NCI-H1417 (cell line): ENCODE data around the gene GRSF1.
"Not testable (repeated sequence)": the region's sequence is repeated elsewhere in the genome, so short reads cannot be mapped to it uniquely, and the experiment has no call there.

Experiments
- DNase-seq, 3 experiments: peaks; one replicate each; lab custom pipeline; 2025; lab: John Stamatoyannopoulos, UW

GRSF1 gene

GRCh38 chr4:70839589-70840093 lies at the start of gene GRSF1:
Gene GRSF1, minus strand, starts transcription at chr4:70839890. Its CDS starts 63 bp downstream, at chr4:70839827.
- DNase-seq, result peak; percentile 93

GRCh38 chr4:70885174-70885573 lies 45.5 kb upstream of the GRSF1 start:
- DNase-seq, result peak in 1 of 3 experiments; percentile 2

DNA sequence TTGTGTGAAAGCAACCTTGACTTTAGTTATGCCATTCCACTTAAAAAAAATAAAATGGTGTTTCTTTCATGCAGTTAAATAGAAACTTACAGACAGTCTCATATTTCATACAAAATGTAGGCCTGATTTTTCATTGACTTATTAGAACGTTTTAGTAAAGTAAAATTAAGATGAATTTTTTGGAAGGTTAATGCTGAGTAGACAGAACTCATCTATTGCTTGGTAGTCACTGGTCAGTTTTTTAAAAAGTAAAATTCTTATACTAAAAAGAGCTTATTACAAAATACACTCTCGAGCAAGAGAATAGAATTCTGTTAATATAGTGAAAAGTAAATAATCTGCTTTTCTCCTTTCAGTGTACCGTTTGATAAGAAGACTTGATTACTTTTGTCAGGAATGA lies 41.0 kb upstream of the GRSF1 start:
- no peak for DNase-seq

- no peak for DNase-seq
Observed at GRCh38 chr4:70877556-70877955, 37.9 kb upstream of the GRSF1 start.

DNA sequence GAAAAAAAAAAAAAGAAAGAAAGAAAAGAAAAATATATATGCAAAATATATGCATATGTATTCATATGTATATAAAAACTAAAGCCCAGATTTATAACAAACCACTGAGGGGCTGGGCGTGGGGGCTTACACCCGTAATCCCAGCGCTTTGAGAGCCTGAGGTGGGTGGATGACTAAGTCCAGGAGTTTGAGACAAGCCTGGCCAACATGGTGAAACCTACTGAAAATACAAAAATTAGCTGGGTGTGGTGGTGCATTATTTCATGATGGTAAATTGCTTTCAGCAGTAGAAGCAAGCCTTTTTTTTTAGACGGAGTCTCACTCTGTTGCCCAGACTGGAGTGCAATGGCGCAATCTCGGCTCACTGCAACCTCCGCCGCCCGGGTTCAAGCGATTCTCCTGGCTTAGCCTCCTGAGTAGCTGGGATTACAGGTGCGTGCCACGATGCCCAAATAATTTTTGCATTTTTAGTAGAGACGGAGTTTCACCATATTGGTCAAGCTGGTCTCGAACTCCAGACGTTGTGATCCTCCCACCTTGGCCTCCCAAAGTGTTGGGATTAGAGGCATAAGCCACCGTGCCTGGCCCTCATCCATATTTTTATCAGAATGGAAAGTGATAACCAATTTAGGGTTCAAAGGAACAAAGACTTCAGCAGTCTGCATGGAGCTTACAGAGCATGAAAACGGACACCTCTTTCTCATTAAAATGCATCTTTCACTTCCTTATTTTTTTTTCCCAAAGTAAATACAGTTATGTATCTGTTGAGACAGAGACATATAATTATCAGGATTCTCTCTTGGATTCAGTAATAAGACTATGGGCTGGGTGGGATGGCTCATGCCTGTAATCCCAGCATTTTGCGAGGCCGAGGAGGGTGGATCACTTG lies 34.8 kb upstream of the GRSF1 start:
- no peak for DNase-seq

DNA sequence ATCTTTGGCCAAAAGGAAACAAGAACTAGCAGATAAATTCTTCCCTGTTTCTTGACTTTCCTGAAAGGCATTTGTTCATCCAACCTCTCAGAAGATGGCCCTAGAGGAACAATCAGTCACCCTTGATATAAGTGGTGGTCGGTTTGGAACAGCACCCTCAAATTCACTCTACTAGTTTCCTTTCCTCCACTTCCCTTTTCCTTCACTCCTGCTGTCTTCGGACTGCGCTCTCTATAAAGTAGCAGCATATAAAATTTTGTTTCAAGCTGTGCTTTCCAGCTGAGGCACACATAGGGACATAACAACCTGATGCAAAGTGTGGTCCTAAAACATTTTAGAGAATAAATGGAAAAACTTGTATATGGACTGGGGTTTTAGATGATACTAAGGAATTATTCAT lies 33.5 kb upstream of the GRSF1 start:
- DNase-seq, result no peak

DNA sequence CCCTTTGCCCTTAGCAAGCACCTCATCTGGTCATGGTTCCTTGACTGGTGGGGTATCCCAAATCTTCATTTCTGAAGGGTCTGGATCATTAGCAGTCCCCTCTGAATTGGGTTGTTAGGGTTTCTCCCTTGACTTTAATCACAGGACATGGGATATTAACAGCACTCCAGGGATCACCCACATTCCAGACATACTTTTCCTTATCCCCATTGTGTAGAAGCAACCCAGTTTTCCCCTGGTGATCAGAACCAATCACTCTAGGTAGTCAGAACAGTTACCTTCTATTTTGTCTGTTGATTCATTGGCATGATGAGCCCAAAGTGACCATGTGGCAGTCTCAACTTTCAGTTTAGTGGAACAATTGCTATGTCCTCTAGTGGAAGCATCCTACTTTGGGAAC lies 29.1 kb upstream of the GRSF1 start:
- no peak for DNase-seq

DNA sequence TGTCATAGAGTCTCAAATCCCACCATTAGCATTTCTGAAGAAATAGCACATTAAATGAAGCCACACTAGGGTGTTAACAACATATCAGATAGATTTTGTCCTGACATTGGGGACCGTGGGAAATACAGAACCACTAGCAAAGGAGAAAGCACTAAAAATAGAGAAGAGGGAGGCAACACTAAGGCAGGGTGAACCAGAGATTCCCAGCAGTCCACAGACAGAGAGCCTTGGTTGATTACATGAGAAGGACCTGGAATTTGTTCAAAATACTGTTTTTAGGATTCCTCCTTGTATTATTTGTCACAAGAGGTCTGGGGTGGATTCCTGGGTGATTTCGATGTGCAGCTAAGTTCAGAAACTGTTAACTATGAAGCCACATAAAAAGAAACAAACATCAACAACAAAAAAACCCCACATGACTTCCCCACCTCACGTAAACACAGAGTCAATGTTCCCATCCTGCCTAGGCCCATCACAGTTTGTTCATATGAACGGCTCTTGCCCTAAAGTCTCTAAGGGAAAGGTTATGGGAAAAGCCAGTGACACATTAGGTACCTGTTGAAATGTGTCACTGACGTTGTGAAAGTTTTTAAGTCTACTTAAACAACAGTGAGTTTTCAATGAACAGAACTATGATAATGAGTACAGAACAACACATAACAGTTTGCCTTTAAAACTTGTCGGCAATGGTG lies 23.6 kb upstream of the GRSF1 start:
- no peak for DNase-seq

DNA sequence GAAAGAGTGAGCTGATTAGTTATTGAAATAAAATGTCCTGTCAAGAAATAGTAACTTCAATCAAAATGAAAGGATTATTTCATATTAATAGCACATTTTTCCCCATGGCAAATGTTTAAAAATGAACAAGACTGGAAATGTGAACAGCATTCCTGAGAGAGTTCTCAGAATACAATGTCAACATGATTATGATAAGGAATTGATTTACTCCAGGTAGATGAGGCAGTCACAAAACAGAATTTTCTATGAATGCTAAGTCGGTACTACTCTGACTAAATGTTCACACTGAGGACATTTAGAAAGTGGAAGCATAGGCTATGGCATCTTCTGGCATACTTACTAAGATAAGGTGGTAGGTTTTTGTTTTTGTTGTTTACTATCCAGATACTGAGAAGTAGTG lies 19.4 kb upstream of the GRSF1 start:
- no peak for DNase-seq

- no peak for DNase-seq
Observed at GRCh38 chr4:70858454-70858853, 18.8 kb upstream of the GRSF1 start.

DNA sequence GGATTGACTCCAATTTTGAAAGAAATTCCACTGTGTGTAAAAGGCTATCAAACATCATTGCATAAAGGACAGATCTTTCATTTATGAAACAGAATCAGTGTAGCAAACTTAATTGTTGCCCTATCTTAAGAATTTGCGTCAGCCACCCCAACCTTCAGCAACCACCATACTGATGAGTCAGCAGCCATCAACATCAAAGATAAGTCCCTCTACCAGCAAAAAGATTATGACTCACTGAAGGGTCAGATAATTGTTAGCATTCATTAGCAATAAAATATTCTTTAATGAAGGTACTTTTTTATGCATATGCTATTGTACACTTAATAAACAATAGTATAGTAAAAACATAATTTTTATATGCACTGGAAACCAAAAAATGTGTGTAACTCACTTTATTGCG lies 15.8 kb upstream of the GRSF1 start:
- DNase-seq, result no peak

GRCh38 chr4:70849291-70849690 lies 9.6 kb upstream of the GRSF1 start:
- no peak for DNase-seq

DNA sequence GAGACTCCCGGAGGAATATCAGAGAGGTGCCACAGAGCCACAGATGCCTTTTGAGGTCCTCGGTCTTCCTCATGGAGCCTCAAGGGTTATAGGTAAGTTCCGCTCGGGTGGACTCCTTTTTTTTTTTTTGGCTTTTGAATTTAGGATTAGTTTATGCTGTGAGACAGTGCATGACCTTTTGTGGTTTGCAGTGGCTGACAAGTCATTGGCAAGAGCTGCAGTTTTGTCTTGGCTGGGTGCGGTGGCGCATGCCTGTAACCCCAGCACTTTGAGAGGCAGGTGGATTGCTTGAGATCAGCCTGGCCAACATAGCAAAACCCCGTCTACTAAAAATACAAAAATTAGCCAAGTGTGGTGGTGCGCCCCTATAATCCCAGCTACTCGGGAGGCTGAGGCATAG lies 4.5 kb upstream of the GRSF1 start:
- DNase-seq, result no peak

GRCh38 chr4:70842761-70843435 lies 3.2 kb upstream of the GRSF1 start:
- DNase-seq, result no peak

DNA sequence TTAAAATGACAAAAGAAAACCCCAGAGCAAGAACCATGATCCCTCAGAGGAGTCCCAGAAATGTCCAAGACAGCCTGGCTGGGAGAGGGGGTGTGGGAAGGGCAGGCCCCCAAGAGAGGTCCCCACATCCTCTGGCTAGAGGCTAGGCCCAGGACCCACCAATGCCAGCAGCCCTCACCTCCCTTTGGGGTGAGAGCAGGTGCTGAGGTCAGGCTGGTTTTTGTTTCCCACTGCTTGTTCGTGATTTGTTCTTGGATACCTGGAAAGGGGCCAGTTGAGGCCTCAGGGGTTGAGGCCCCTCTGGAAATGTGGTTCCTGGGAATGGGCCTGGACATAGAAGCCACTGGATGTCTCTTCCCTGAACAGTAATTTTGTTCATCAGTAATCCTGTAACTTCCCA lies 2.3 kb upstream of the GRSF1 start:
- no peak for DNase-seq

DNA sequence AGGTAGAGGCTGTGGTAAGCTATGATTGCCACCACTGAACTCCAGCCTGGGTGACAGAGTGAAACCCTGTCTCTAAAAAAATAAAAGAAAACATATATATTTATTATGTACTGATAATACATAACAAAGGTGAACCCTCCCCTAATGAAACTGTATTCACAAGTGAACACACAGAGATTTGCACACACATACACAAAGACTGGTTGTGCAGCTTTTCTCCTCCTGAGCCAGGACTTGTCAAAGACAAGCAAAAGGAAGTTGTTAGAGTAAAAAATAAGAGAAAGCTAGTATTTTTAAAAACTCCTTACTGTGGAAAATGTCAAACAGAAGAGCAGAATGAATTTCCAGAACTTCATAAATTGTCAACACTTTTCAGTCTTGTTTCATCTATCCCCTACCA lies 1.5 kb upstream of the GRSF1 start:
- no peak for DNase-seq

DNA sequence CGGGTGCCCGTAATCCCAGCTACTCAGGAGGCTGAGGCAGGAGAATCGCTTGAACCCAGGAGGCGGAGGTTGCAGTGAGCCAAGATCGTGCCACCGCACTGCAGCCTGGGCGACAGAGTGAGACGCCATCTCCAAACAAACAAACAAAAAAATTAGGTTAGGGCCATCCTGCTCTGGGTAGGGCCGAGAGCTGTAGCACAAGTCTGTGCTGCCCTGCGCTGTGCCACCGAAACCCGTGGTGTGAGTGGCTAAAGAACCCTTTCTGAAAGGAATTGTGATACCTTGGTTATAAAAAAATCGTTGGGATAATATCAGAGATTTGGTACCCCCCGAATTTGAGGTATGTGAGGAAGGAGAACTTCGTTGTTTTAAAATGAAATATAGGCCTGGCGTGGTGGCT lies 941 bp upstream of the GRSF1 start:
- not testable (repeated sequence) for DNase-seq

- DNase-seq, result peak; percentile 9 to 35 (median 19)
Observed at GRCh38 chr4:70840137-70840536, 447 bp upstream of the GRSF1 start.

DNA sequence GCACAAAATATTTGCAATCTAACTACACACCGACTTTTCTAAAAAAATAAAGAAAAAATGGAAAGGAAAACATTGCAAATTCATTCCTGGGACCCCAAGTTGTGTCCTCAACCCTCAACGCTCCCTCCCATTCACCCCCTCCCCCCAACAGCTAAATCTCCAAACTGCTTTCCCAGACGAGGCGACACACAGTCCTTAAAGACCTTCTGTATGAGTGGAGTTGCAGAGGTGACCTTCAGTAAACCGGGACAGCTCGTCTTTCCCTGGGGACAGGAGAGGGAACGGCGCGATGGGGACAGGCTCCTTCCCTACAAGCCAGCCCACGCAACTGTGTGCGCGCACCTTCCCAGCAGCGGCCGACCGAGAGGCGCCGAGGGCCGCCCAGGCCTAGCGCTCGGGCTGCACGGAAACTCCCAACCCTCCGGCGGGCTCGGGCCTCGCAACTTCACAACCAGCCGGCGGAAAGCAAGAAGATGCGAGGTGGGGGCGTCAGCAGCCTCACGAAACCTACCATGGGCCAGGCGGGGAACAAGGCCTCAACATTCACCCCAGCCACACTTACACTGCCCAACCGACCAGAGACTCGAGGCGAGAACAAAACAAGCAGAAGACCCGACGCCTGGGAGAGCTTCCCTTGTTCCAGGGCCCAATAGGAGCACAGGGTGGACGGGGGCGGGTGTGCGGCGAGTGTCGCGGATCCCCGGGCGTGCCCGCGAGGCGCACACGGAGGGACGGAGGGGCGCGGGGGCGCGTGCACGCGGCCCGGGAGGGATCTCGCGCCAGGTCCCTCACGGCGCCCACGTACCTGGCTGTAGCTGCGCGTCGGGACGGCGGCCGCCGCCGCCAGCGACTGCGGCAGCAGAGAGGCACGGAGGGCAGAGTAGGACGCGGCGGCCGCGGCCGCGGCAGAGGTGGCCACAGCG lies 763 bp downstream of the GRSF1 start:
- peak; percentile 72 to 91 (median 85) for DNase-seq

- DNase-seq, result peak in 1 of 3 experiments; percentile 45
Observed at GRCh38 chr4:70838204-70838603, 1.5 kb downstream of the GRSF1 start.

DNA sequence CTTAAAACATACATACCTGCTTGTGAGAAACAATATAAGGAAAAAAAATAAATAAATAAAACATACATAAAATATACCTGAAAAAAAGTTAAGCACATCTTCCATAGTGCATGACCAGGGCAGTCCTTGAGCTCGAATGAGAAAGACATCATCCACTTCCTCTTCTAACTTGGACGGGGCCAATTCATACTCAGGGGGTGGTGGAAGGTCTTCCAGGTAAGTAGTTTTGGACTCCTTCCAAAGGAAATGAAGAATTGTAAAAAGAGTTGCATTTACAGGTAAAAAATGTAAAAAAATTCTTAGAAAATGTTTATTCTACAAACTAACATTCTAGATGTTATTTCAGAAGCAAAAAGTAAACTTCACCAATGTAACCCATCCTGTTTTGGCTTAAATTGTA lies 3.6 kb downstream of the GRSF1 start:
- DNase-seq, result no peak
